Dendritic cell treated with granulocyte-macrophage colony-stimulating factor and Interleukin-4, amounts not matched to agents 40 ng/mL and 50 ng/mL, for 4 days (primary cell): ENCODE data around the gene PLP1.
"Not testable (repeated sequence)": the region's sequence is repeated elsewhere in the genome, so short reads cannot be mapped to it uniquely, and the experiment has no call there.

Experiments
- H3K27ac Mint-ChIP-seq: one replicate; pipeline ENCODE4 v1.8.0; 2022; ENCODE audit warnings: mild to moderate bottlenecking, mixed read lengths
- H3K27me3 Mint-ChIP-seq: one replicate; pipeline ENCODE4 v1.8.0; 2022; ENCODE audit warnings: mild to moderate bottlenecking, mixed read lengths
- H3K36me3 Mint-ChIP-seq: one replicate; pipeline ENCODE4 v1.8.0; 2022; ENCODE audit warnings: low read depth, mixed read lengths
- H3K4me1 Mint-ChIP-seq: one replicate; pipeline ENCODE4 v1.8.0; 2022; ENCODE audit warnings: low read depth, mixed read lengths
- H3K4me3 Mint-ChIP-seq: one replicate; pipeline ENCODE4 v1.8.0; 2022; ENCODE audit warnings: mild to moderate bottlenecking, moderate library complexity, mixed read lengths
- H3K9me3 Mint-ChIP-seq: one replicate; pipeline ENCODE4 v1.8.0; 2022; ENCODE audit warnings: mixed read lengths
- intact Hi-C: fragments of 100-400 bp; cut with micrococcal nuclease; formaldehyde crosslinking; loops from one replicate; pipeline ENCODE4 v1.15.0; 2022

PLP1 gene

DNA sequence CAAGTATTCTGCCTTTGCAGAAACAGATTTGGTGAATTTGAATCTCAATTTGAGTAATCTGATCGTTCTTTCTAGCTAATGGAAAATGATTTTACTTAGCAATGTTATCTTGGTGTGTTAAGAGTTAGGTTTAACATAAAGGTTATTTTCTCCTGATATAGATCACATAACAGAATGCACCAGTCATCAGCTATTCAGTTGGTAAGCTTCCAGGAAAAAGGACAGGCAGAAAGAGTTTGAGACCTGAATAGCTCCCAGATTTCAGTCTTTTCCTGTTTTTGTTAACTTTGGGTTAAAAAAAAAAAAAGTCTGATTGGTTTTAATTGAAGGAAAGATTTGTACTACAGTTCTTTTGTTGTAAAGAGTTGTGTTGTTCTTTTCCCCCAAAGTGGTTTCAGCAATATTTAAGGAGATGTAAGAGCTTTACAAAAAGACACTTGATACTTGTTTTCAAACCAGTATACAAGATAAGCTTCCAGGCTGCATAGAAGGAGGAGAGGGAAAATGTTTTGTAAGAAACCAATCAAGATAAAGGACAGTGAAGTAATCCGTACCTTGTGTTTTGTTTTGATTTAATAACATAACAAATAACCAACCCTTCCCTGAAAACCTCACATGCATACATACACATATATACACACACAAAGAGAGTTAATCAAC, 15.3 kb downstream of the PLP1 start:
- Mint-ChIP-seq H3K27me3 (no peaks in the 10 kb centered on the region), H3K27ac (no peak overlapping the region), H3K4me1 (peaks cover 16% of the 10 kb centered on the region), H3K36me3 (no peaks in the 10 kb centered on the region), H3K4me3 (no peak overlapping the region), H3K9me3 (no peaks in the 10 kb centered on the region)
- intact Hi-C loops = no loop called here

DNA sequence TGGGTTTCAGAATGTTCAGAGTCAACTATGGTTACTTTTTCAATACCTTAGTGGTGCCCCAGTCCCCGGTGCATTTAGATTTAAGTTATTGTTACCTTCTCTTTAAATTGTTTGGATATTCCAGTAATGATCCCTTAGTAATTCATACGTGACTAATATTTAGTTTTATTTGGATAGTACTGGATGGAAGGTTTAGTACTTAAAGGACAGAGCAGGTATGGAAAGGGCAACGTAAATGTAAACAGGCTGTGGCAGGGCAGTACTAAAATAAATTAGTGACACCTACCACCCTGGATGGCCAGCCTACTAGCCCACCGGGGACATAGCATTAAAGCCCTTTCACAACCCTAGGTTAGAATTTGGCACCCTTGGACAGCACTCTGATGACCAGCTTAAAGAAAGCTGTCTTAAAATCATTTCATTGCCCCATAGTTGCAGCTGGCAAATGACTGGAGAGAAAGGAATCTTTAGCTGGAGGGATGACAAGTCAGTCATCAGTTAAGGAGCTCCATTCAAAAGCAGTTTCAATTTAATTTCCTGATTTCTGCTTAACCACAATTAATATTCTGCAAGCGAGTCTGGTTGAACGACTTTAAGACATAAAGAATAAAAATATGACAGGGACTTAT, 16.4 kb downstream of the PLP1 start:
- no peaks in the 10 kb centered on the region for H3K36me3 Mint-ChIP-seq
- peaks cover 16% of the 10 kb centered on the region for H3K4me1 Mint-ChIP-seq
- H3K27me3 Mint-ChIP-seq = no peaks in the 10 kb centered on the region
- H3K27ac Mint-ChIP-seq = no peak overlapping the region
- intact Hi-C loops = no loop called here
- no peaks in the 10 kb centered on the region for H3K9me3 Mint-ChIP-seq
- no peak overlapping the region for H3K4me3 Mint-ChIP-seq

DNA sequence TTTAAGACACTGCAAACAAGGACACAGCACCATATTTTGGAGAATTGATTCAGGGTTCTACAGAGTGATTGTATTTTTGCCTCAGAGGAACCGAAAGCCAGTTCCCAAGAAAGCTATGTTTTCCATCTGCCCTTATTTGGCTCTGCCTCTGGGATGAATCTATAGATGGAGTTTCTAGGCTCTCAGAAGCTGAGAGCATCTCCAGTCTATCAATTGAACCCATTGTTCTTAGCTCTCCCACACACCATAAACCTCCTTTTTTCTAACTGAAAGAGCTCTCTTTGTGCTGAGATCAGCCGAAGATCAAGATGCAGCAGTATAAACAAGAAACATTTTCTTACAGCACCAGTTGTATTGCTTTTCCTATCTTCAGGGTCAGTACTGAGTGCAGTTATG, 16.9 kb downstream of the PLP1 start:
- intact Hi-C loops = no loop called here
- no peaks in the 10 kb centered on the region for H3K27me3 Mint-ChIP-seq
- H3K9me3 Mint-ChIP-seq = no peaks in the 10 kb centered on the region
- H3K4me3 Mint-ChIP-seq = no peak overlapping the region
- no peaks in the 10 kb centered on the region for H3K36me3 Mint-ChIP-seq
- H3K4me1 Mint-ChIP-seq = peaks cover 15% of the 10 kb centered on the region
- no peak overlapping the region for H3K27ac Mint-ChIP-seq

DNA sequence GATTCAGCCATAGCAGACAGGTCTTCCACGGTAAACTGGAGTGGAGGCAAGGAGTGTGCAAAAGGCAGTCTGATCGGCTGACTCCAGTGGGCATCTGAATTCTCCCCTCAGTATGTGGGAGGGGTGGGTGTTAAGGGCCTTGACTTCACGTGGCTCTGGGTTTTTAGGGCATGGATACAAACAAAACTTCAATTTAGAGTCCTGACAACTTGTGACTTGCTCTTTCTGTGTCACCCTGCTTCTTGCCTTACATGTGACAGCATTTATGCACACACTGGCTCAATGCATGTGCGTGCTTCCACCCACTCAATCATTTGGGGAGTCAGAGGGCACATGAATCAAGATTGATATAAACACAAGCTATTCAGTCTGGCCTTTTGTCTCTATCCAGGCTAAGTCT, 17.5 kb downstream of the PLP1 start:
- no peaks in the 10 kb centered on the region for H3K9me3 Mint-ChIP-seq
- no peak overlapping the region for H3K27ac Mint-ChIP-seq
- no peaks in the 10 kb centered on the region for H3K36me3 Mint-ChIP-seq
- intact Hi-C loops = no loop called here
- peaks cover 9% of the 10 kb centered on the region for H3K4me1 Mint-ChIP-seq
- no peaks in the 10 kb centered on the region for H3K27me3 Mint-ChIP-seq
- H3K4me3 Mint-ChIP-seq = no peak overlapping the region

DNA sequence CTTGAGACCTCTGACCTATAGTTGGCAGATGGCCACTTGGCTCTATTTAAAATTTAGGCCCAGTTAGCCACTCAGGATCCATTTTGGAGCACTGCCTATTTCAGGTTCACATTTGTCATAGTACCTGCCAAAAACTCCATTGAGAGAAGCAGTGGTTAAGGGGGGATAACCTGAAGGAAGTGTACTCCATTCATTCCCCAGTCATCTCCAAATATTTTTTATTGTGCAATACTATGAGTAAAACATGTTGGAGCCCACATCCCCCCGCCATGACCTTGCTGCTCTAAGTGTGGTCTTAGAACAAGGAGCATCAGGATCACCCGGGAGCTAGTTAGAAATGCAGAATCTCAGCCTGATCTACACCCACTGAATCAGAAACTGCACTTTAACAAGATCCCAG, 21.1 kb downstream of the PLP1 start:
- no peaks in the 10 kb centered on the region for H3K36me3 Mint-ChIP-seq
- no peak overlapping the region for H3K4me3 Mint-ChIP-seq
- intact Hi-C loops = no loop called here
- peaks cover 3% of the 10 kb centered on the region for H3K4me1 Mint-ChIP-seq
- H3K9me3 Mint-ChIP-seq = no peaks in the 10 kb centered on the region
- no peak overlapping the region for H3K27ac Mint-ChIP-seq
- H3K27me3 Mint-ChIP-seq = no peaks in the 10 kb centered on the region

DNA sequence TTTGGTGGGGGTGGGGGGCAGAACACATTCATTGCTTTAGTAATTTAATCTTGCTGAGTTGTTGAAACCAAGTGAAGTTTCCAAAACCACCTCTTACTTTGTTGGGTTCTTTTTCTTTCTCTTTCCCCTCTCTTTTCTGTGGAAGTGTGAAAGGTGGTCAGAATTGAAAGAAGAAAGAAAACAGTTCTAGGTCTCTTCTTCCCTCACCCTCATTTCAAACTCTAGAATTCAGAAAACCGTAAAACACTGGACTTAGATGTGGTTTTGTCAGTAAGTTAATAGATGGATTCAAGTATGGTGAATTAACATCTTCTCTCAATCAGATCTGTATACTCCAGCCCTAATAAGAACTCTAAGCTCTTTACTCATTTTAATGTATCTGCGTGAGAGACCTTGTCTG, 23.7 kb downstream of the PLP1 start:
- H3K9me3 Mint-ChIP-seq = no peaks in the 10 kb centered on the region
- no peak overlapping the region for H3K4me3 Mint-ChIP-seq
- no peaks in the 10 kb centered on the region for H3K27me3 Mint-ChIP-seq
- no peaks in the 10 kb centered on the region for H3K36me3 Mint-ChIP-seq
- no peak overlapping the region for H3K27ac Mint-ChIP-seq
- peaks cover 5% of the 10 kb centered on the region for H3K4me1 Mint-ChIP-seq
- intact Hi-C loops = no loop called here

DNA sequence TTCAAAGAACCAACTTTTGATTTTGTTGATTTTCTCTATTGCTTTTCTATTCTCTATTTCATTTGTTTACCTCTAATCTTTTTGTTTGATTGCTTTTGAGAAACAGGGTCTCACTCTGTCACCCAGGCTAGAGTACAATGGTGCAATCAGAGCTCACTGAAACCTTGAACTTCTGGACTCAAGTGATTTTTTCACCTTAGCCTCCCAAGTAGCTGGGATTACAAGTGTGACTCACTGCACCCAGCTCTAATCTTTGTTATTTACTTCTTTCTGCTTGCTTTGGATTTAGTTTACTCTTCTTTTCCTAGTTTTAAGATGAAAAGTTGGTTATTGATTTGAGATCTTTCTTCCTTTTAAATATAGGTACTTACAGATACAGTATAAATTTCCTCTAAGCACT, 29.2 kb downstream of the PLP1 start:
- H3K4me3 Mint-ChIP-seq = no peak overlapping the region
- no peaks in the 10 kb centered on the region for H3K27me3 Mint-ChIP-seq
- intact Hi-C loops = no loop called here
- H3K9me3 Mint-ChIP-seq = no peaks in the 10 kb centered on the region
- no peaks in the 10 kb centered on the region for H3K36me3 Mint-ChIP-seq
- H3K4me1 Mint-ChIP-seq = peaks cover 8% of the 10 kb centered on the region
- no peak overlapping the region for H3K27ac Mint-ChIP-seq

DNA sequence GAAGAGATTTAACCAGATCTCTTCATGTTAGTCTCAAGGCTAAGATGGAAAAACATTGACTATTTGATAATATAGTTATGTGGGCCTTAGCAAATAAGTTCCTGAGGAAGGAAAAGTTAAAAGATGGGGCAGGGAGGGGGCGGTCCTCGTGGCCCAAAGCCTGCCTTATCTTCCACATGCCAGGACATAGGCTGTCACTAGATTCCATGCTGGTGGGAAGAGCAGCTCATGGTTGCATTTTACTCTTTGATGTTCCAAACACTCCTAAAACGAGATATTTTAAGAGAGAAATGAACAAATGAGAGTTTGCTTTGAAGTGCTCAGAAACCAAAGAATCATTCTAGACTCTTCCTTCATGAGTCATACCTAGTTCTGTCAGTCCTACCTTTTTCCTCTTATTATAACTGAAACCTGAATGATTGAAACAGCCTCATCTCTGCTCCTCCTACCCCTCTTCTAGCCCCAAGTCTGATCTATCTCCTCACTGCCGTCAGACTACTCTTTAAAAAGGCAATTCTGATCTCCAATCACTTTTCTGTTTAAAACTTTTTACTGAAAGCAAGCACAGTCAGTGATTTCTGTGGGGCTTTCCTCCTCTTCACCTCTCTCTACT, 30.3 kb downstream of the PLP1 start:
- Mint-ChIP-seq H3K36me3 (no peaks in the 10 kb centered on the region), H3K4me3 (no peak overlapping the region), H3K27ac (no peak overlapping the region), H3K27me3 (no peaks in the 10 kb centered on the region), H3K9me3 (no peaks in the 10 kb centered on the region), H3K4me1 (peaks cover 11% of the 10 kb centered on the region)
- intact Hi-C loops = no loop called here

DNA sequence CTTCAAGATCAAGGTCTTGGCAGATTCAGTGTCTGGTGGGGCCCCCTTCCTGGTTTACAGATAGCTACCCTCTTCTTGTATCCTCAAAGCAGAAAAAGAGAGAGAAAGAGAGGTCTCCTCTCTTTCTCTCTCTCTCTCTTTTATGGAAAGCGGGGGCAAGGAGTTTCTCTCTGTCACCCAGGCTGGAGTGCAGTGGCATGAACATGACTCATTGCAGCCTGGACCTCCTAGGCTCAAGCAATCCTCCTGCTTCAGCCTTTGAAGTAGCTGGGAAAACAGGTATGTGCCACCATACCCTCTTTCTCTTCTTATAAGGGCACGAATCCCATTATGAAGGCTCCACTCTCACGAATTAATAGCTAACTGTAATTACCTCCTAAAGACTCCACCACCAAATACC, 35.2 kb downstream of the PLP1 start:
- peaks cover 6% of the 10 kb centered on the region for H3K4me1 Mint-ChIP-seq
- H3K27ac Mint-ChIP-seq = no peak overlapping the region
- peaks cover 4% of the 10 kb centered on the region for H3K27me3 Mint-ChIP-seq
- H3K9me3 Mint-ChIP-seq = no peaks in the 10 kb centered on the region
- intact Hi-C loops = no loop called here
- H3K36me3 Mint-ChIP-seq = no peaks in the 10 kb centered on the region
- H3K4me3 Mint-ChIP-seq = no peak overlapping the region

DNA sequence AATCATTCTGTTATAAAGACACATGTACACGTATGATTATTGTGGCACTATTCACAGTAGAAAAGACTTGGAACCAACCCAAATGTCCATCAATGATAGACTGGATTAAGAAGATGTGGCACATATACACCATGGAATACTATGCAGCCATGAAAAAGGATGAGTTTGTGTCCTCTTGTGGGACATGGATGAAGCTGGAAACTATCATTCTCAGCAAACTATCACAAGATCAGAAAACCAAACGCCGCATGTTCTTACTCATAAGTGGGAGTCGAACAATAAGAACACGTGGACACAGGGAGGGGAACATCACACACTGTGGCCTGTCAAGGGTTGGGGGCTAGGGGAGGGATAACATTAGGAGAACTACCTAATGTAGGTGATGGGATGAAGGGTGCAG, 40.5 kb downstream of the PLP1 start:
- H3K4me1 Mint-ChIP-seq, H3K36me3 Mint-ChIP-seq, H3K27ac Mint-ChIP-seq, H3K4me3 Mint-ChIP-seq, H3K9me3 Mint-ChIP-seq, H3K27me3 Mint-ChIP-seq: not testable (repeated sequence)
- intact Hi-C loops = loop anchor here (1.0 to 5.0 kb wide), 3 partner anchors 105 to 284 kb away; partner anchors contain the start of gene TMEM31

DNA sequence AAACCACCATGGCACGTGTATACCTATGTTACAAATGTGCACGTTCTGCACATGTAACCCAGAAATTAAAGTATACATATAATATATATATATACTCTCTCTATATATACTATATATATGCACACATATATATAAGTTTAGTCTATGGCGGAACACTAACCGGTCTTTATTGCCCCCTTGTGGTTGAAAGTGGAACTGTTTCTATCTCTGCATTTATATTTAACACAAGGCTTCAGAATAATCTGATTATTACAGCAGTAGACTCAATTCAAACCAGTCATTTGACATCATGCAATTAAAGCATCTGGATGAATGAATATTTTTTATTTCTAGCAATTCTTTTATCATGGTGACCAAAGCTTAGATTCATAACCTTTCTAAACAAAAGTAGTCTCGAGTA, 40.9 kb downstream of the PLP1 start:
- H3K36me3 Mint-ChIP-seq = no peaks in the 10 kb centered on the region
- peaks cover 4% of the 10 kb centered on the region for H3K27me3 Mint-ChIP-seq
- intact Hi-C loops = loop anchor here (1.0 to 5.0 kb wide), 3 partner anchors 105 to 284 kb away; partner anchors contain the start of gene TMEM31
- H3K9me3 Mint-ChIP-seq = no peaks in the 10 kb centered on the region
- H3K4me3 Mint-ChIP-seq = no peak overlapping the region
- H3K27ac Mint-ChIP-seq = no peak overlapping the region
- no peaks in the 10 kb centered on the region for H3K4me1 Mint-ChIP-seq

DNA sequence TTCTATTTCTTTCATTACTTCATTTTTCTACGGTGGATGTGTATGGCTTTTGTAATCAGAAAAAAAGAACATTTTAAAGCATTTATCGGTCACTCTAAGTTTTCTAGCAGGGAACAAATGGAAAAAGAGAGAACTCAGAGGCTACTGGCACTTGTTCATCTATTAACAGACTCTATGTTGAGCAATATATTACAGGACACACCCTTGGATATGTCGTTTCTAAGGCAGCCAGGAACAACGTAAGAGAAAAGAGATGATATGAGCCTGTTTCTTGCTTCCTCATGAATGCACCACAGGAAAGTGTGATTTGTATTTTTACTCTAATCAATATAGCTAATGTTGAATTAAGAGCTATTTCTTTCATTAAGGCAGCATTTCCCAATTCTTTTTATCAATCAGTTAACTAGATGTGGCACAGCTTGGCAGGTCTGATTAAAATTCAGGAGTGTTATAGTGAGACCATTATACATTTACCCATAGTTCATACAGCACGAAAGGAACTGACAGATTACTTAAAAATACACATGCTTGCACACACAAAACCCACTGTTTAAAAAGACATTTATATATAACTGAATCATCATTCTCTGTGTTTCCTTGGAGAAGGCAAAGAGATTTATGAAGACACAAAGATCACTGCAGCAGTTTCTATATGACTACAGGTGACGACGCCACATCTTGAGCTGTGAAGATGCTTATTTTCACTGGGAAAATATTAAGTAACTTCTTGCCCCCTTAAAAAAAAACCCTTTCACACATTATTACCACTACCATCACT, 42.4 kb downstream of the PLP1 start:
- no peaks in the 10 kb centered on the region for H3K4me1 Mint-ChIP-seq
- peaks cover 4% of the 10 kb centered on the region for H3K27me3 Mint-ChIP-seq

DNA sequence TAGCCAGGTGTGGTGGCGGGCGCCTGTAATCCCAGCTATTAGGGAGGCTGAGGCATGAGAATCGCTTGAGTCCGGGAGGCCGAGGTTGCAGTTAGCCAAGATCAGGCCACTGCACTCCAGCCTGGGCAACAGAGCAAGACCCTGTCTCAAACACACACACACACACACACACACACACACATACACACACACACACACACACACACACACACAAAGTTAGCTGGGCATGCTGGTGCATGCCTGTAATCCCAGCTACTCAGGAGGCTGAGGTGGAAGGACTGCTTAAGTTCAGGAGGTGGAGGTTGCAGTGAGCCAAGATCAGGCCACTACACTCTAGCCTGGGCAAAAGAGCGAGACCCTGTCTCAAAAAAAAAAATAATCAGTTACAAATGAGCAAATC, 44.2 kb downstream of the PLP1 start:
- H3K9me3 Mint-ChIP-seq, intact Hi-C loops, H3K36me3 Mint-ChIP-seq, H3K27ac Mint-ChIP-seq, H3K4me3 Mint-ChIP-seq, H3K27me3 Mint-ChIP-seq, H3K4me1 Mint-ChIP-seq: not testable (repeated sequence)

More for the DNA sequence above, 42.4 kb downstream of the PLP1 start:
- H3K9me3 Mint-ChIP-seq = no peaks in the 10 kb centered on the region
- H3K36me3 Mint-ChIP-seq = no peaks in the 10 kb centered on the region
- no peak overlapping the region for H3K4me3 Mint-ChIP-seq
- H3K27ac Mint-ChIP-seq = no peak overlapping the region
- intact Hi-C loops = loop anchor here (5.0 kb wide), 1 partner anchor 107 kb away; the partner anchor contains the start of gene TMEM31

DNA sequence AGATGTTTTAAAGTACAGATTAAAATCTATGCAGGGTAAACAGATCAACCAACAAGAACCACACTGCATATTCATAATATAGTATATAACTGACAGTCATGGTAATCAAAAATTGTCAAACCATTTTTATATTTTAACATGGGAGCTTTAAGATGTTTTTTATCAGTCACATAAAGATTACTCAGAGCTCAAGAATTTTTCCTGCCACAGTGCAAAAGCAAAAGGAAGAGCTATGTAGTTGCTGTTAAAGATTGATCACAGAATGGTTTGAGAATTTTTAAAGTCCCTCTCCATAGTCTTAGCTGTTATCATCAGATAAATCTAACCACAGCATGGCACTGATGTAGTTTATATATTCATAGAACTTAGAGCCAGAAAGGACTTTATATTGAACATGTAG, 47.0 kb downstream of the PLP1 start:
- Mint-ChIP-seq H3K36me3 (no peaks in the 10 kb centered on the region), H3K4me1 (no peaks in the 10 kb centered on the region), H3K27me3 (no peaks in the 10 kb centered on the region), H3K27ac (no peak overlapping the region), H3K4me3 (no peak overlapping the region), H3K9me3 (no peaks in the 10 kb centered on the region)
- intact Hi-C loops = no loop called here
